Left lung (tissue), 10 donors: Measurements from ENCODE around the gene CRKL. TPM values are rescaled to one million over a fixed set of nuclear protein-coding genes. Genes with fewer than 3 reads are reported as not detected.
A peak's percentile ranks its signal among the peaks of the same experiment; 100 is the strongest.

Experiments used
- ATAC-seq: fragments of 200-7000 bp; cut with Tn5 transposase; one replicate; pipeline ENCODE4 v1.9.1; 2020; ENCODE audit warnings: moderate library complexity
- DNase-seq, 4 donors: peaks; one replicate each; pipeline ENCODE4 v3.0.0-alpha.2; 2013 to 2020
- H3K27ac ChIP-seq, 2 donors: fragments of 200-600 bp; sonication (generic) in 1 of 2; one replicate each; pipeline versions ENCODE4 v1.5.0 to v1.8.0; 2020 to 2021
- H3K27me3 ChIP-seq, 2 donors: fragments of 200-600 bp; sonication (generic) in 1 of 2; one replicate each; pipeline versions ENCODE4 v1.5.0 to v1.8.0; 2020 to 2021
- H3K36me3 ChIP-seq, 2 donors: fragments of 200-600 bp; sonication (generic) in 1 of 2; one replicate each; pipeline versions ENCODE4 v1.5.0 to v1.8.0; 2020 to 2021
- H3K4me1 ChIP-seq, 2 donors: fragments of 200-600 bp; one replicate each; pipeline ENCODE4 v1.8.0; 2021
- H3K4me3 ChIP-seq, 2 donors: fragments of 200-600 bp; sonication (generic) in 1 of 2; one replicate each; pipeline versions ENCODE4 v1.5.0 to v1.8.0; 2020 to 2021; ENCODE audit warnings: mild to moderate bottlenecking in 1 of 2
- H3K9me3 ChIP-seq, 2 donors: fragments of 200-600 bp; sonication (generic) in 1 of 2; one replicate each; pipeline versions ENCODE4 v1.5.0 to v1.8.0; 2020 to 2021
- CTCF ChIP-seq, 2 donors: fragments of 200-600 bp; sonication (generic) in 1 of 2; IDR thresholded peaks; one replicate each; pipeline versions ENCODE4 v1.5.0 to v1.8.0; 2021; ENCODE audit warnings: antibody characterized with exemption in 2 of 2
- intact Hi-C, 2 donors: fragments of 100-400 bp; cut with DNase I; formaldehyde crosslinking; loops; one replicate each; pipeline versions ENCODE4 v1.11.2 to v1.14.2; 2022
- polyA plus RNA-seq, 6 donors: library from polyadenylated mRNA; unstranded; fragments of 120-200 nt; gene quantifications; one replicate each; pipeline ENCODE4 v1.2.1, GENCODE V29; 2013; ENCODE audit not compliant: insufficient read length in 6 of 6
- total RNA-seq, 2 donors: library from RNA; stranded (reverse); fragmentation: NEBNext Ultra II Directional; extraction: Animal tissue kit (Norgen Biotek cat#: 25700); gene quantifications; one replicate each; pipeline ENCODE4 v1.2.1, GENCODE V29; 2021
- donor health status: DM: no; HTN: yes; CAD: no.
- donor health status: DM: no; HTN: no; CAD: no.

Gene CRKL
- total and polyA plus RNA-seq, 8 donors = 56.7 to 67.4 (median 64.8) TPM

GRCh38 chr22:20919718-20920117 is 2.5 kb downstream of the CRKL start:
- Histone ChIP-seq H3K9me3 (no peaks in the 10 kb centered on the region), H3K27me3 (no peaks in the 10 kb centered on the region), H3K4me3 (peak overlapping the region; percentile 99), H3K27ac (no peak overlapping the region), H3K36me3 (no peaks in the 10 kb centered on the region), H3K4me1 (peaks cover 8 to 59% of the 10 kb centered on the region in 2 donors)
- DNase-seq (no peak), ATAC-seq (no peak)
- intact Hi-C loops = no loop called here
- no peak for TF ChIP-seq CTCF (IDR thresholded peaks at IDR 0.05)

- H3K4me3 ChIP-seq = peak overlapping the region in 1 of 2 donors; percentile 99
- H3K27ac ChIP-seq = no peak overlapping the region
- peaks cover 11 to 69% of the 10 kb centered on the region in 2 donors for H3K4me1 ChIP-seq
Observed at GRCh38 chr22:20920881-20921203, 3.6 kb downstream of the CRKL start.

GRCh38 chr22:20922141-20922751 is 5.0 kb downstream of the CRKL start:
- ATAC-seq = no peak
- Histone ChIP-seq H3K4me3 (no peak overlapping the region), H3K9me3 (no peaks in the 10 kb centered on the region), H3K27ac (no peak overlapping the region), H3K4me1 (peaks cover 17 to 70% of the 10 kb centered on the region in 2 donors), H3K27me3 (no peaks in the 10 kb centered on the region), H3K36me3 (no peaks in the 10 kb centered on the region)
- no peak for DNase-seq
- TF ChIP-seq CTCF (IDR thresholded peaks at IDR 0.05) = no peak
- intact Hi-C loops = no loop called here

More at GRCh38 chr22:20920881-20921203, 3.6 kb downstream of the CRKL start:
- Histone ChIP-seq H3K9me3 (no peaks in the 10 kb centered on the region), H3K27me3 (no peaks in the 10 kb centered on the region), H3K36me3 (no peaks in the 10 kb centered on the region)
- TF ChIP-seq CTCF (IDR thresholded peaks at IDR 0.05) = no peak
- intact Hi-C loops = no loop called here
- DNase-seq (no peak), ATAC-seq (no peak)

GRCh38 chr22:20926243-20926642 is 9.0 kb downstream of the CRKL start:
- Histone ChIP-seq H3K9me3 (no peaks in the 10 kb centered on the region), H3K27ac (no peak overlapping the region), H3K4me1 (peaks cover 9 to 72% of the 10 kb centered on the region in 2 donors), H3K4me3 (no peak overlapping the region), H3K36me3 (no peaks in the 10 kb centered on the region), H3K27me3 (no peaks in the 10 kb centered on the region)
- intact Hi-C loops = no loop called here
- ATAC-seq = peak; percentile 22
- no peak for DNase-seq
- no peak for TF ChIP-seq CTCF (IDR thresholded peaks at IDR 0.05)

- intact Hi-C loops = no loop called here
- Histone ChIP-seq H3K27me3 (no peaks in the 10 kb centered on the region), H3K4me3 (no peak overlapping the region), H3K27ac (no peak overlapping the region), H3K4me1 (peaks cover 9 to 58% of the 10 kb centered on the region in 2 donors), H3K9me3 (no peaks in the 10 kb centered on the region), H3K36me3 (no peaks in the 10 kb centered on the region)
- no peak for DNase-seq
- TF ChIP-seq CTCF (IDR thresholded peaks at IDR 0.05) = no peak
- no peak for ATAC-seq
Observed at GRCh38 chr22:20927940-20928572, 10.8 kb downstream of the CRKL start.
